ENCODE measurements around the gene OR7G3. TPM values are rescaled to one million over a fixed set of nuclear protein-coding genes. Genes with fewer than 3 reads are reported as not detected.

OR7G3 gene
- total RNA-seq, 3 donors from 2014 or later (not counting 1 experiment from before 2014, with no cell fraction given), result not detected

DNA sequence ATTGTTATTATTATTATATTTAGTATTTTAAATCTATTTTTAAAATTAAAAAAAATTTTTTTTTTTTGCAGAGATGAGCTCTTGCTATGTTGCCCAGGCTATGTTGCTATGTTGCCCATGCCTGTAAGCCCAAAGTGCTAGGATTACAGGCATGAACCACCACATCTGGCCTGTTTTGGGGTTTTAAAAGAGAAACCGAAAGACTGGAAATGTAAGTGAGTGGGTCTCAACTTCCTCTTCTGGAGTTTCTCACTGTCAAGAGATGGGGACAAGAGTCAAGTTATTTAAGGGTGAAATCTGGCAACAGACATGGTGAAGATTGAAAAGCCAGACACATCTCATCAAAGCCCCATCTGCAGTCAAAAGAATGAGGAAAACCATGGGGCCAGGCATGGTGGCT is 4.2 kb upstream of the OR7G3 start:
- intact Hi-C loops (cut with micrococcal nuclease), result no loop called here
- Histone ChIP-seq H3K36me3 (ENCODE audit: control insufficient read depth, insufficient read depth, low read length) (no peaks in the 10 kb centered on the region), H3K4me1 (ENCODE audit: control insufficient read depth, insufficient read depth, low read length) (no peaks in the 10 kb centered on the region), H3K4me3 (ENCODE audit: low read length) (no peak overlapping the region), H3K27me3 (ENCODE audit: control insufficient read depth, insufficient read depth, low read length) (peaks cover 4% of the 10 kb centered on the region), H3K27ac (ENCODE audit: low read length) (no peak overlapping the region), H3K9me3 (ENCODE audit: control insufficient read depth, insufficient read depth, low read length) (no peaks in the 10 kb centered on the region)
- ATAC-seq (no peak), DNase-seq (no peak)
- Mint-ChIP-seq H3K4me3 (no peak overlapping the region), H3K36me3 (no peaks in the 10 kb centered on the region), H3K9me3 (no peaks in the 10 kb centered on the region), H3K27me3 (ENCODE audit: low read depth in 2 of 2) (peaks cover 17 to 20% of the 10 kb centered on the region in 2 donors), H3K4me1 (peaks cover 0 to 8% of the 10 kb centered on the region in 2 donors), H3K27ac (peak overlapping the region in 1 of 2 donors; percentile 19)
- 0% methylated on average over 1 of the region's 1 CpG for WGBS (ENCODE audit: insufficient coverage)
- TF ChIP-seq, protein P1, sequence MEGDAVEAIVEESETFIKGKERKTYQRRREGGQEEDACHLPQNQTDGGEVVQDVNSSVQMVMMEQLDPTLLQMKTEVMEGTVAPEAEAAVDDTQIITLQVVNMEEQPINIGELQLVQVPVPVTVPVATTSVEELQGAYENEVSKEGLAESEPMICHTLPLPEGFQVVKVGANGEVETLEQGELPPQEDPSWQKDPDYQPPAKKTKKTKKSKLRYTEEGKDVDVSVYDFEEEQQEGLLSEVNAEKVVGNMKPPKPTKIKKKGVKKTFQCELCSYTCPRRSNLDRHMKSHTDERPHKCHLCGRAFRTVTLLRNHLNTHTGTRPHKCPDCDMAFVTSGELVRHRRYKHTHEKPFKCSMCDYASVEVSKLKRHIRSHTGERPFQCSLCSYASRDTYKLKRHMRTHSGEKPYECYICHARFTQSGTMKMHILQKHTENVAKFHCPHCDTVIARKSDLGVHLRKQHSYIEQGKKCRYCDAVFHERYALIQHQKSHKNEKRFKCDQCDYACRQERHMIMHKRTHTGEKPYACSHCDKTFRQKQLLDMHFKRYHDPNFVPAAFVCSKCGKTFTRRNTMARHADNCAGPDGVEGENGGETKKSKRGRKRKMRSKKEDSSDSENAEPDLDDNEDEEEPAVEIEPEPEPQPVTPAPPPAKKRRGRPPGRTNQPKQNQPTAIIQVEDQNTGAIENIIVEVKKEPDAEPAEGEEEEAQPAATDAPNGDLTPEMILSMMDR (IDR thresholded peaks at IDR 0.05), result no peak

- Mint-ChIP-seq H3K27me3 (ENCODE audit: low read depth in 2 of 2) (peaks cover 15 to 27% of the 10 kb centered on the region in 2 donors), H3K27ac (no peak overlapping the region), H3K36me3 (no peaks in the 10 kb centered on the region), H3K4me1 (peaks cover 0 to 8% of the 10 kb centered on the region in 2 donors), H3K9me3 (no peaks in the 10 kb centered on the region), H3K4me3 (no peak overlapping the region)
- Histone ChIP-seq H3K4me1 (ENCODE audit: control insufficient read depth, insufficient read depth, low read length) (no peaks in the 10 kb centered on the region), H3K27ac (ENCODE audit: low read length) (no peak overlapping the region), H3K9me3 (ENCODE audit: control insufficient read depth, insufficient read depth, low read length) (no peaks in the 10 kb centered on the region), H3K27me3 (ENCODE audit: control insufficient read depth, insufficient read depth, low read length) (peaks cover 4% of the 10 kb centered on the region), H3K4me3 (ENCODE audit: low read length) (no peak overlapping the region), H3K36me3 (ENCODE audit: control insufficient read depth, insufficient read depth, low read length) (no peaks in the 10 kb centered on the region)
- DNase-seq, result no peak
- intact Hi-C loops (cut with micrococcal nuclease), result no loop called here
- 44% methylated on average over 3 of the region's 3 CpGs for WGBS (ENCODE audit: insufficient coverage)
- ATAC-seq, result no peak
- TF ChIP-seq, protein P1 (IDR thresholded peaks at IDR 0.05), result no peak
These were observed 1.4 kb upstream of the OR7G3 start for GRCh38 chr19:9128171-9128570.

DNA sequence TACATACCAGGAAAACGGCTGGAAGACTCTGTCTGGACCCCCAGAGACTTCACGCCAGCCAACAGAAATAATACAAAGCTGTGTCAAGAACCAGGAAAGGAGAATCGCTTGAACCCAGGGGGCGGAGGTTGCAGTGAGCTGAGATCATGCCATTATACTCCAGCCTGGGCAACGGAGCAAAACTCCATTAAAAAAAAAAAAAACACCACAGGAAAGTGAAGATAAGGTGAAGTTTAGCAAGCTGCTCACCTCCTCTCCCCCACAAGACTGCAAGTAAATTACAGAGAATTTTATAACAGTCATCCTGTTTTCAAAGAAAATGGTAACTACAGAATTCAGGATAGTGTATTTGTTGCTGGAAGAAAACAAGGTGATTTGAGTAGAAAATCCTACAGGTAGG is 10.2 kb downstream of the OR7G3 start:
- TF ChIP-seq, protein P1 (IDR thresholded peaks at IDR 0.05), result no peak
- H3K27ac Mint-ChIP-seq, result no peak overlapping the region
- H3K4me1 Mint-ChIP-seq, result no peaks in the 10 kb centered on the region

GRCh38 chr19:9115307-9115813 is 11.4 kb downstream of the OR7G3 start, which contains the start of gene OR7G1:
TSS of gene OR7G1 (minus strand) at chr19:9115763. CDS start at chr19:9115763, 0 bp downstream.
- Histone ChIP-seq H3K4me1 (ENCODE audit: control insufficient read depth, insufficient read depth, low read length) (no peaks in the 10 kb centered on the region), H3K9me3 (ENCODE audit: control insufficient read depth, insufficient read depth, low read length) (no peaks in the 10 kb centered on the region), H3K27me3 (ENCODE audit: control insufficient read depth, insufficient read depth, low read length) (peaks cover 2% of the 10 kb centered on the region), H3K36me3 (ENCODE audit: control insufficient read depth, insufficient read depth, low read length) (no peaks in the 10 kb centered on the region), H3K4me3 (ENCODE audit: low read length) (no peak within 1 kb of the TSS), H3K27ac (ENCODE audit: low read length) (no peak within 1 kb of the TSS)
- Mint-ChIP-seq H3K36me3 (no peaks in the 10 kb centered on the region), H3K4me3 (no peak within 1 kb of the TSS), H3K9me3 (no peaks in the 10 kb centered on the region), H3K27me3 (ENCODE audit: low read depth in 2 of 2) (peaks cover 13 to 14% of the 10 kb centered on the region in 2 donors), H3K4me1 (no peaks in the 10 kb centered on the region), H3K27ac (no peak within 1 kb of the TSS)
- WGBS (ENCODE audit: insufficient coverage), result 96% methylated on average over 2 of the region's 2 CpGs
- ATAC-seq (no peak), DNase-seq (no peak)
- TF ChIP-seq, protein P1 (IDR thresholded peaks at IDR 0.05), result no peak
- intact Hi-C loops (cut with micrococcal nuclease), result no loop called here

More for the DNA sequence above, 10.2 kb downstream of the OR7G3 start:
- intact Hi-C loops (cut with micrococcal nuclease), result no loop called here
- Histone ChIP-seq H3K4me3 (ENCODE audit: low read length) (no peak overlapping the region), H3K27me3 (ENCODE audit: control insufficient read depth, insufficient read depth, low read length) (peaks cover 2% of the 10 kb centered on the region), H3K9me3 (ENCODE audit: control insufficient read depth, insufficient read depth, low read length) (no peaks in the 10 kb centered on the region), H3K36me3 (ENCODE audit: control insufficient read depth, insufficient read depth, low read length) (no peaks in the 10 kb centered on the region), H3K4me1 (ENCODE audit: control insufficient read depth, insufficient read depth, low read length) (no peaks in the 10 kb centered on the region), H3K27ac (ENCODE audit: low read length) (no peak overlapping the region)
- DNase-seq, result no peak
- WGBS (ENCODE audit: insufficient coverage), result 79% methylated on average over 4 of the region's 5 CpGs
- peaks cover 14 to 21% of the 10 kb centered on the region in 2 donors for H3K27me3 Mint-ChIP-seq (ENCODE audit: low read depth in 2 of 2)
- no peaks in the 10 kb centered on the region for H3K36me3 Mint-ChIP-seq
- no peaks in the 10 kb centered on the region for H3K9me3 Mint-ChIP-seq
- no peak for ATAC-seq
- H3K4me3 Mint-ChIP-seq, result no peak overlapping the region
